ENCODE results near the gene PLA2G4C. TPM values are rescaled to one million over a fixed set of nuclear protein-coding genes. Genes with fewer than 3 reads are reported as not detected.
A peak's percentile ranks its signal among the peaks of the same experiment; 100 is the strongest.
"Not testable (repeated sequence)": the region's sequence is repeated elsewhere in the genome, so short reads cannot be mapped to it uniquely, and the experiment has no call there.

The PLA2G4C gene
- total RNA-seq, 2 donors from 2014 or later = 0.58 to 9.3 TPM

- ATAC-seq = no peak
- intact Hi-C loops (cut with DNase I, micrococcal nuclease) = no loop called here
- DNase-seq = no peak
These were observed 7.0 kb upstream of the PLA2G4C start for GRCh38 chr19:48117515-48118130.

GRCh38 chr19:48113190-48113917 is 2.7 kb upstream of the PLA2G4C start:
- intact Hi-C loops (cut with DNase I, micrococcal nuclease) = no loop called here
- ATAC-seq = no peak
- no peak for DNase-seq

GRCh38 chr19:48111280-48111679 is 663 bp upstream of the PLA2G4C start:
- intact Hi-C loops (cut with DNase I, micrococcal nuclease) = no loop called here
- no peak for DNase-seq

GRCh38 chr19:48108997-48109782 is 1.4 kb downstream of the PLA2G4C start:
- DNase-seq (no peak), ATAC-seq (no peak)
- intact Hi-C loops (cut with DNase I, micrococcal nuclease) = loop anchor here in 1 of 2 donors (5.0 kb wide), 1 partner anchor 43 kb away; no protein-coding TSS in a partner anchor

More at GRCh38 chr19:48111280-48111679, 663 bp upstream of the PLA2G4C start:
- no peak for ATAC-seq

- DNase-seq (no peak), ATAC-seq (no peak)
- intact Hi-C loops (cut with DNase I, micrococcal nuclease) = no loop called here
These were observed 6.7 kb downstream of the PLA2G4C start for GRCh38 chr19:48103922-48104321.

GRCh38 chr19:48102870-48103751 is 7.5 kb downstream of the PLA2G4C start:
- intact Hi-C loops (cut with DNase I, micrococcal nuclease) = no loop called here
- ATAC-seq (peak; percentile 47), DNase-seq (peak in 1 of 2 donors; percentile 28)

GRCh38 chr19:48095612-48096175 is 14.9 kb downstream of the PLA2G4C start:
- ATAC-seq = no peak
- intact Hi-C loops (cut with DNase I, micrococcal nuclease) = no loop called here
- no peak for DNase-seq

- no peak for ATAC-seq
- intact Hi-C loops (cut with DNase I, micrococcal nuclease) = no loop called here
These were observed 15.8 kb downstream of the PLA2G4C start for GRCh38 chr19:48094855-48095203.

GRCh38 chr19:48094129-48094854 is 16.3 kb downstream of the PLA2G4C start:
- no peak for DNase-seq
- intact Hi-C loops (cut with DNase I, micrococcal nuclease) = no loop called here
- no peak for ATAC-seq

More at GRCh38 chr19:48094855-48095203, 15.8 kb downstream of the PLA2G4C start:
- DNase-seq = no peak

GRCh38 chr19:48091111-48091718 is 19.4 kb downstream of the PLA2G4C start:
- DNase-seq; ATAC-seq; intact Hi-C loops (cut with DNase I, micrococcal nuclease): not testable (repeated sequence)

GRCh38 chr19:48090281-48090802 is 20.3 kb downstream of the PLA2G4C start:
- intact Hi-C loops (cut with DNase I, micrococcal nuclease) = no loop called here
- peak; percentile 34 to 37 for DNase-seq
- peak; percentile 92 for ATAC-seq

- ATAC-seq; intact Hi-C loops (cut with DNase I, micrococcal nuclease); DNase-seq: not testable (repeated sequence)
These were observed 21.6 kb downstream of the PLA2G4C start for GRCh38 chr19:48088991-48089390.

- DNase-seq (no peak), ATAC-seq (no peak)
- intact Hi-C loops (cut with DNase I, micrococcal nuclease) = no loop called here
These were observed 24.4 kb downstream of the PLA2G4C start for GRCh38 chr19:48085904-48086864.

GRCh38 chr19:48085076-48085475 is 25.5 kb downstream of the PLA2G4C start:
- peak; percentile 79 for ATAC-seq
- DNase-seq = peak in 1 of 2 donors; percentile 27
- intact Hi-C loops (cut with DNase I, micrococcal nuclease) = no loop called here

- intact Hi-C loops (cut with DNase I, micrococcal nuclease) = no loop called here
- DNase-seq = no peak
- no peak for ATAC-seq
These were observed 29.5 kb downstream of the PLA2G4C start for GRCh38 chr19:48081106-48081505.

GRCh38 chr19:48070177-48070769 is 40.3 kb downstream of the PLA2G4C start:
- intact Hi-C loops (cut with DNase I, micrococcal nuclease); DNase-seq; ATAC-seq: not testable (repeated sequence)
